Activated naive CD4-positive, alpha-beta T cell treated with anti-CD3 and anti-CD28 coated beads, Interleukin-2, amount 50 U/mL, for 72 hours (primary cell): ENCODE results near the gene ACSBG1. TPM values are rescaled to one million over a fixed set of nuclear protein-coding genes. Genes with fewer than 3 reads are reported as not detected.
A peak's percentile ranks its signal among the peaks of the same experiment; 100 is the strongest.

ENCODE experiments used
- ATAC-seq, 2 donors: fragments of 150-1000 bp; cut with Tn5 transposase; 2 replicates each; pipeline ENCODE4 v1.10.0; 2021; ENCODE audit warnings: mild to moderate bottlenecking in 2 of 2, moderate library complexity in 2 of 2
- DNase-seq, 2 donors: peaks; one replicate each; pipeline ENCODE4 v3.0.0; 2021 to 2022; ENCODE audit warnings: low spot score in 2 of 2
- H3K27ac Mint-ChIP-seq, 2 donors: one replicate each; pipeline ENCODE4 v1.8.0; 2022; ENCODE audit warnings: mild to moderate bottlenecking in 2 of 2, mixed read lengths in 2 of 2
- H3K36me3 Mint-ChIP-seq, 2 donors: one replicate each; pipeline ENCODE4 v1.8.0; 2022; ENCODE audit warnings: mixed read lengths in 2 of 2
- H3K9me3 Mint-ChIP-seq, 2 donors: one replicate each; pipeline ENCODE4 v1.8.0; 2022; ENCODE audit warnings: mixed read lengths in 2 of 2
- total RNA-seq, 2 donors: library from RNA; stranded (reverse); gene quantifications; one replicate each; pipeline ENCODE4 v1.2.3, GENCODE V29; 2022

The ACSBG1 gene
- total RNA-seq, 2 donors from 2014 or later = not detected

DNA sequence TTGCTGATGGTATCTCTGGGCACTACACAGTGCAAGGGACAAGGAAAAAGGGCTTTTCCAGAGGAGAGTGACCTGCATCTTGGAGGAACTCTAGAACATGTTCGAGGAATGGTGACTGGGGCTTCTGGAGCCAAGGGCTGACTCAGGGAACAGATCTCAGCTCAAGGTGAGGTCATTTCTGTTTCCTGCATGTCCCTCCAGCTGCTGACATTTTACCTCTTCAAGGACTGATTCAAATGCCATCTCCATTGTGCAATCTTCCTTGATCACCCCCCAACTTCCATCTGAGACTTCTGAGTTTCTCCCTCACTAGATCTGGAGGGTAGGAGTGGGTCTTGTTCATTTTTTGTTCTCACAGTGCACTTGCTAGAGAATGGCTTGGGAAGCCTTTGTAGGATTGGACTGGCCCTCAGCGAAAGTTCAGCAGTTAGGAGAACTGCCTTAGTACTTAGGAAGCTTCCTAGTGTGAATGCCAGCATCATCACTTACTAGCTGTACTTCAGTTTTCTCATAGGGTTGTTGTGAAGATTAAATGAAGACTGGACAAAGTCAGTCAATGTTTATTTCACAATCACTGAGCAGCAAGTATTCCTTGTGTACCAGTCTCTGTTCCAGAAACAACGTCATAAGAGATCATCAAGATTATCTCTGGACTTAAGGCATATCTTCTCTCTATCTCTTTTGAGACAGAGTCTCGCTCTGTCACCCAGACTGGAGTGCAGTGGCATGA lies 87.8 kb downstream of the ACSBG1 start:
- Mint-ChIP-seq H3K9me3 (no peaks in the 10 kb centered on the region), H3K27ac (peak overlapping the region in 1 of 2 donors; percentile 95), H3K36me3 (peaks cover 6 to 7% of the 10 kb centered on the region in 2 donors)
- ATAC-seq (no peak), DNase-seq (no peak)

DNA sequence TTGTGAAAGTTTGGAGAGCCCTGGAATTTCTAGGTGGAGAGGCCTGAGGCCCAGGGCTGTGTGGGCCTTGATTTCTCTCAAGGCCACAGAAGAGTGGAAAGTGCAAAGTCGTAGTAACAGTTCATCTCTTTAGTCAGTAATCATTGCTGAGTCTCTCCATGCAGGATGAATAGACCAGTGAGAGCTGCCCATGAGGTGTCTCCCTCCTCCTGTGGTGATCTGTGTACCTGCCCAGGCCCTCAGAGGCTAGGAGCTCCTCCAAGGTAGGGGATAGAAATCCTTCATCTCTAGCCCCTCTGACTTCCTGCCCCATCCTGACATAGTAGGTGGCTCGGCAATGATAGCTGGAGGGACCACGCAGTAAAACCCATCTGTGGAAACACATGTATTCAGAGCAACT lies 92.0 kb downstream of the ACSBG1 start:
- Mint-ChIP-seq H3K9me3 (no peaks in the 10 kb centered on the region), H3K27ac (no peak overlapping the region), H3K36me3 (peaks cover 0 to 4% of the 10 kb centered on the region in 2 donors)
- ATAC-seq (no peak), DNase-seq (no peak)

DNA sequence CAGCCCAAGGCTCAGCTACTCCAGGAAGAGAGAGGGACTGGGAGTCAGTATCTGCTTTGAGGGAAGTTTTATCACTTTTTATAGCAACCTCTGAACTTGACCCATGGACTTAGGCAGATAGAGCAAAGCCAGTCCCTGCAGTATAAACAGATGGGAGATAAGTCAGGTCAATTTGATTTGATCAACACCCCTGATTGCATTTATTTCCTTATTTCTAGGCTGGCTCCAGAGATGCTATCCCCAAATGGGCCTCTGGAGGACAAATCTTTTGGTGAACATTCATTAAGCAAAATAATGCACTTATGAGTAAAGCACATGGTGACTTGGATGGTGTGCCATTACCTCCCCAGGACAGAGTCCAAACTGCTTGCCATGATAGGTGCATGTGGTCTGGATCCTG lies 94.1 kb downstream of the ACSBG1 start:
- H3K36me3 Mint-ChIP-seq = no peaks in the 10 kb centered on the region
- H3K27ac Mint-ChIP-seq = no peak overlapping the region
- no peak for ATAC-seq
- no peak for DNase-seq
- H3K9me3 Mint-ChIP-seq = no peaks in the 10 kb centered on the region

DNA sequence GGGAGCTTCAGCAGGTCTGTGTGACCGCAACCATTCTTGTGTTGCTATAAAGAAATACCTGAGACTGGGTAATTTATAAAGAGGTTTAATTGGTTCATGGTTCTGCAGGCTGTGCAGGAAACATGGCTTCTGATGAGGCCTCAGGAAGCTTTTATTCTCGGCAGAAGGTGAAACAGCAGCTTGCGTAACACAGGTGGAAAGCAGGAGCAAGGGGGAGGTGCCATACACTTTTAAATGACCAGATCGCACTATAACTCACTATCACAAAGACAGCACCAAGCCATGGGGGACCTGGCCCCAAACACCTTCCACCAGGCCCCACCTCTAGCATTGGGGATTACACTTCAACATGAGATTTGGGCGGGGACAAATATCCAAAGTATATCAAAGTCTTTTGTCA lies 94.8 kb downstream of the ACSBG1 start:
- no peaks in the 10 kb centered on the region for H3K36me3 Mint-ChIP-seq
- ATAC-seq (no peak), DNase-seq (no peak)
- no peak overlapping the region for H3K27ac Mint-ChIP-seq
- H3K9me3 Mint-ChIP-seq = no peaks in the 10 kb centered on the region

DNA sequence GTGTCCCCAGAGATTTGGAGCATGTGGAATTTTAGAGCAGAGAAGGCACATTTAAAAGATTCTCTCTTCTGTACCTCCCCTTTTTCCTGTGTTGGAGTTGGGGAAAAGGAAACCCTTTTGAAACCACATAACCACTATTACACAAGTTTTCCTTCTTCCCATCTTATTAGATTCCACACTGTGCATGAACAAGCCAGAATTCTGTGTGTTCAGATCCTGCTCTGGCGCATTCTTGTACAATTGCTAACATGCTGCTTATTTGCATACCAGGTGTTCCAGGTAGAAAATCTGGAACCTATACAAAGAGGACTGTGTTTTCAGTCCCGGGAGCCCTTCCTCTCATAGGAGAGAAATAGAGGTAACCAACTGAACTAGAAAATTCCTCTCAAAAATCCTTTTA lies 100.6 kb downstream of the ACSBG1 start:
- no peaks in the 10 kb centered on the region for H3K36me3 Mint-ChIP-seq
- DNase-seq (no peak), ATAC-seq (no peak)
- no peak overlapping the region for H3K27ac Mint-ChIP-seq
- no peaks in the 10 kb centered on the region for H3K9me3 Mint-ChIP-seq

DNA sequence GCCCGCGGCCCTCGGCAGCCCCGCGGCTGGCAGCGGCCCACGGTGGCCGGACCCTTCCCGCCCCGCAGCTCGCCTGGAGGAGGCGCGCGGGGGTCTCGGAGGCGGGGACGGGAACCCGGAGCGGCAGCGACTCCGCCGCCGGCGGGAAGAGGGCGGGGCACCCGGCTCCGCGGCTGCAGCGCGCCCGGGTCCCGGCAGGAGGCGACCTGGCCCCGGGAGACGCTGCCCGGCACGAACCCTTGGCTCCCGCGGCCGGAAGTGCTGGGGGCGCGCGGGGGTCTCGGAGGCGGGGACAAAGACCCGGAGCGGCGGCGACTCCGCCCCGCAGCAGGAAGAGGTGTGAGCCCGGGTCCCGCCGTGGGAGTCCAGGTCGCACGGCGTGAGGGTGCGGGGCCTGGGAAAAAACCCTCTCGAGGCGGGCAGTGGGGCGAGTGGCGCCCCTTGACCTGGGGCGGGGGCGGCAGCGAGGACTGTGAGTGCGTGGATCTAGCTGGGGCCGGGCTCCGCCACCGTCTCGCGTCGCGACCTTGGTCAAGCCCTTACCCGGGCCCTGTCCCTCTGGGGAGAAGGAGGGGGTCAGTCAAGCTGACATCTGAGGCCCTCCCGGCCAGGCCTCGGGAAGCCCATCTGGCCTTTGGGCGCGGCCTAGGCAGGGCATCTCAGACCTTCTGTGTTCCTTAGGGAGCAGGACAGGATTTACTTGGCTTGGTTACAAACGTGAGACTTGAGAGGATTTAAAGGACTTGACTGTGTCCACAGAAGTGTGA lies 102.9 kb downstream of the ACSBG1 start, which contains the start of gene CIB2:
CIB2 (minus strand) TSS at position 151 of the 767 bp plus-strand sequence. CDS start 230 bp downstream, outside the sequence.
- DNase-seq (peak; percentile 84 to 85), ATAC-seq (peak; percentile 88 to 92)
- no peaks in the 10 kb centered on the region for H3K36me3 Mint-ChIP-seq
- H3K27ac Mint-ChIP-seq = peak within 1 kb of the TSS; percentile 57 to 94
- H3K9me3 Mint-ChIP-seq = no peaks in the 10 kb centered on the region

DNA sequence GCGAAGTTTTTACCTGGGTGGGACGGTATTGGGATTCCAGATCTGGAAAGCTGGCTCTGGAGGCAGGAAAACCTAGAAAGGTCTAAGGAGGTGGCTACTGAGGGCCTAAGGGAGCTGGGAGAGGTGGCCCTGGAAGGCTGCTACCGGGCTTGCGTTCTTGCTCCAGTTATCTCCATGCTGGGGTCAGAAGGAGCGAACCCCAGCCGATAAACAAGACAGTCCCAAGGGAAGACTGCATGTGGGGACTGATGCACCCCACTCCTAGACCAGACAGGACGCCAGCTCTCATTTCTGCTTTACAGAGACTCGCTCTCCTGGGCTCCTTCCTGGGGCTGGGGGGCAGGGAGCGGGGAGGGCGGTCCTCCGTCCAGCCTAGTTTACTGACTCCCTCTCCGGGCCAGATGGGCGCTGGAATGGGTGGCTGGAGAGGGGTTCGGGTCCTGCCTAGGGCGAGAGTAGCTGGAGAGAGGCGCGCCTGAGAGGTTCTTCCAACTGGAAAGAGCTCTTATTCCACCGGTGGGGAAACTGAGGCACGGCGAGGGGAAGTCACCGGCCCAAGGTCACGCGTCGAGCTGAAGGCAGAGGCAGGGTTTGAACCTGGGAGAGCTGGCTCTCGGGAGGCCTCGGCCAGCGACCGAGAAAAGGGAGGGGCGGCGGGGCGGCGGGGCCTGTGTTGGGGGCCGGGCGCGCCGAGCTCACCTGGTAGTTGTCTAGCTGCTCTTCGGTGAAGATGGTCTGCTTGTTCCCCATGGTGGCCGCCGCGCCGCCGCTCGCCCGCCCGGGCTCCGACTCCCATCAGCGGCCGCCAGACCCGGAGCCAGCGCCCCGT lies 103.7 kb downstream of the ACSBG1 start:
- H3K9me3 Mint-ChIP-seq = no peaks in the 10 kb centered on the region
- DNase-seq = no peak
- H3K36me3 Mint-ChIP-seq = no peaks in the 10 kb centered on the region
- H3K27ac Mint-ChIP-seq = peak overlapping the region in 1 of 2 donors; percentile 76
- no peak for ATAC-seq

DNA sequence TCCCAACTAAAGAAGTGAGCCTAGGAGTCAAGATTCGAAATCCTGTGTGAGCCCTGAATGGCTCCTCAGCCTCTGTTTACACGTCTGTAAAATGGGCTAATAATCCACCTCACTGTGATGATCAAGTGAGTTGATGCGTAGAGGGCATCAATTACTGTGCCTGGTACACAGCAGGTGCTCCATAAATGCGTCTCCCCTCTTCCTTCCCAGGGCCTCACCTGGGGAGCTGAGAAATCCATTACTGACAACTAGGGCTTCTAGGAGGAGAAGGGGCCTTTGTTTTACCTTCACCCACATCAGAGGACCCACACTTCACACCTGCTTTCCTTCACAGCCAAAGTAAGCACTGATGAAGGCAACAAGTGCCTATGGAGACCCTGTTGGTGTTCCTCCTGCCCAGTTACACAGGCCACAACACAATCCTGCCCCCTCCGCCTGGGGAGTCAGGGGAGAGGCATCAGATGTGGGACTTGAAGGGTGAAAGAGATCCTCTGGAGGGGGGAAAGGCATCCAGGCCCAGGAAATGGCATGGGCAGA lies 104.5 kb downstream of the ACSBG1 start:
- Mint-ChIP-seq H3K9me3 (no peaks in the 10 kb centered on the region), H3K36me3 (no peaks in the 10 kb centered on the region), H3K27ac (no peak overlapping the region)
- DNase-seq = no peak
- no peak for ATAC-seq

DNA sequence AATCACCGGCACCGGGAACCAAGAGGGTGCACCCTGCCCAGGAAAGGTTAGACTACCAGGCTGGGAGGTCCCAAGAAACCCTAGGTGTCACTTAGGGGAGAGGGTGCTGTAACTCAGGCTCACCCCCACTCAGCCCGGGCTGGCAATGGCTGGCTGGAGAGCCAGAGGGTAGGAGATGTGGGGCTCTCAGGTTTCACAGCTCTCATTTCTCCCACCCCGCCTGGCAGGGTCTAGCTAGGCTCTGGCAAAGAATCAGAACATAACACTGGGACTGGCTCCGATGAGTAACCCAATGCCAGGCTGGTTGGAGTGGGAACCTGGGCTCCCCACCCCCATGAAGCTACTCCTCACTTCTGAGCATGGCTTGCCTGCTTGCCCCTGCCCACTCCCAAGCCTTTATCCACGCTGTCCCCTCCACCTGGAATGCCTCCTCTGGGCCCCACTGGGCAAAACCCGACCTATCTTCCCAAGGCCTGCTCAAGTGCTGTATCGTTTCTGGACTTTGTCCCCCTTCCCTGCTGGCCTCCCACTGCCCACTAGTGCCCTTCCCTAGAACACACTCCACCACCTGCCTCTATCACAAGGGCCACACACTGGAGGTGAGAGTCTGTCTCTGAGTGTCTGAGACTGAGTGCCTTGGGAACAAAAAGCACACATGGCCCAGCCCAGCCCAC lies 105.2 kb downstream of the ACSBG1 start:
- no peaks in the 10 kb centered on the region for H3K36me3 Mint-ChIP-seq
- DNase-seq = no peak
- H3K27ac Mint-ChIP-seq = peak overlapping the region in 1 of 2 donors; percentile 12
- H3K9me3 Mint-ChIP-seq = no peaks in the 10 kb centered on the region
- no peak for ATAC-seq

DNA sequence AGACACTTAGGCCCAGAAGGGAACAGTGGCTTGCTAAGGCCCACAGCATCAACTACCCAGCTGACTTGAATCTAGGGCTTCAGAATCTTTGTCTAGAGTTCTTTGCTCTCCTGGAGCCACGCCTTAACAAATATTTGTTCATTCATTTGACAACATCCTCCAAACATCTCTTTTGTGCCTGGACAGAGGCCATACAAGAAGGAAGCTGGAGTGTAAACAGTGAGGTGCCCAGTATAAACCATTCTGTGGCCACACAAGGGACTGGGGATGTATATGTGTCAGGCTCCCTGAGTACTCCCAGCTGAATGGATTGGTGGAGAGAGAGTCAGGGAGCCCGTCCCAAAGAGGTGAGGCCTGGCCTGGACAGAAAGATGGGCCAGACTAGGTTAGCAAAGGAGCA lies 106.5 kb downstream of the ACSBG1 start:
- no peak for DNase-seq
- Mint-ChIP-seq H3K36me3 (no peaks in the 10 kb centered on the region), H3K27ac (peak overlapping the region in 1 of 2 donors; percentile 22), H3K9me3 (no peaks in the 10 kb centered on the region)
- ATAC-seq = no peak

DNA sequence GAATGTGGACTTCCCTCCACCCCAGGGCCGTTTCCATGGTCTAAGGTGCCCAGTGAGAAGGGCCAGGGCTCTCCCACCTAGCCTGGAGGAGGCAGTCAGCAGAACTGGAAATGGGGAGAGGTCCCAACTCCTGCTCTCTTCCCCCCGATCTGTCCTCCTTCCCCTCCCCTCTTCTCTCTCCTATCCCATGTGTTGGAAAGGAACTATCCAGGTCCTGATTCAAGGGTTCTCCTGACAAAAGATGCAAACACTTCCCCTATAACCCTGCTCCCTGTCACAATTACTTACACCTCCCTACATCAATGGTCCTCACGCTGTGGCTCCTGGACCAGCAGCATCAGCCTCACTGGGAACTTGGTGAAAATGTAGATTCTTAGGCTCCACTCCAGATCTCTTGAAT lies 109.1 kb downstream of the ACSBG1 start:
- Mint-ChIP-seq H3K27ac (no peak overlapping the region), H3K36me3 (no peaks in the 10 kb centered on the region), H3K9me3 (no peaks in the 10 kb centered on the region)
- ATAC-seq (no peak), DNase-seq (no peak)

DNA sequence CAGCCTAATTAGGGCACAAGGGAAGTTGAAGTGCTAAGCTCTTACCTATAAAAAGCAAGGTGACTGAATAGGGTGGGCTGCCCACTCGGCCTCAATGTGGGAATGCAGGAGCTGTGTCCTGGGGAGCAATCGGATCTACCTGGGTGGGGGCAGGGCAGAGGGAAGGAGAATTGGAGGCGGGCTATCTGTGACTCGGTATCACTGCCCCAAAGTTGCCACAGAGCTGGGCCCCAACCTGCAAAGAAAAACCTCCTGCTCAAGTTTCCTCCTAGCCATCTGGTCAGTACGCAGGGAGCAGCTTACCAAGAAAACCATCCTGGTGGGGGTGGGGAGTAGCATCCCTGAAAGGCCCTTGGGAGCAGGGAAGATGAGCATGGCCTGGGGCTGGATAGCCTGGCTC lies 113.8 kb downstream of the ACSBG1 start:
- DNase-seq (no peak), ATAC-seq (no peak)
- H3K36me3 Mint-ChIP-seq = no peaks in the 10 kb centered on the region
- no peaks in the 10 kb centered on the region for H3K9me3 Mint-ChIP-seq
- no peak overlapping the region for H3K27ac Mint-ChIP-seq

Other genes starting within 250 kb of the ACSBG1 start
- 10 to 100 TPM; 55.9 to 82.2 TPM for gene TBC1D2B, start 156.9 kb downstream of the ACSBG1 start, total RNA-seq
- gene SH2D7, start 142.0 kb downstream of the ACSBG1 start, total RNA-seq = not detected
- gene CIB2, start 103.1 kb downstream of the ACSBG1 start, total RNA-seq = 1 to 10 TPM; 1.4 to 1.6 TPM
- gene IDH3A, start 85.2 kb downstream of the ACSBG1 start, total RNA-seq = 100 to 1,000 TPM; 131 to 138 TPM
- gene DNAJA4, start 30.0 kb upstream of the ACSBG1 start, total RNA-seq = 10 to 100 TPM; 39.0 to 57.1 TPM
- 10 to 100 TPM; 52.3 to 54.1 TPM for gene SKIC8, start 65.0 kb upstream of the ACSBG1 start, total RNA-seq
- 1 to 10 TPM in 1 of 2 donors, not detected in 1; 1.7 TPM for gene CRABP1, start 105.8 kb upstream of the ACSBG1 start, total RNA-seq
- gene IREB2, start 203.7 kb upstream of the ACSBG1 start, total RNA-seq = 10 to 100 TPM; 69.1 to 71.7 TPM